Measurements from ENCODE around the gene USP47.

The USP47 gene

DNA sequence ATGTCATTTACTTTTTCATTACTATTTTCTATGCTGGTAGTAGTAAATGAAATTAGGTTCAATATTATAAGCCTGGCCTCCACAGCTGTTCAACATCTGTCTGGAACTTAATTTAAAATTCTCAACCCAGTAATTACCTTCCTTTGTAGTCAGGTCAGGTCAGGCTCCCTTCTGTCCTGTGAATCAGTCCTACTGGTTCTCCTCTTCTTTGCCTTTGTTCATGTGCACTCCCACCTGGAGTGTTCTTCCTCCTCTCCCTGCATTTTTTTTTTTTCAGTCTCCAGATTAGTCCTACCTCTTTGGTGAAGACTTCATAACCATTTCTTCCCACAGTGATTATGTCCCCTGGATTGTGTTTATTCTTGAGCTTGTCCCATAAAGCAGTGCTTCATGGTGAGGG is 98.8 kb downstream of the USP47 start:
- no peak for DNase-seq (ENCODE audit: low read depth in 2 of 2)

GRCh38 chr11:11942668-11943067 is 100.9 kb downstream of the USP47 start:
- DNase-seq (ENCODE audit: low read depth in 2 of 2) = no peak

DNA sequence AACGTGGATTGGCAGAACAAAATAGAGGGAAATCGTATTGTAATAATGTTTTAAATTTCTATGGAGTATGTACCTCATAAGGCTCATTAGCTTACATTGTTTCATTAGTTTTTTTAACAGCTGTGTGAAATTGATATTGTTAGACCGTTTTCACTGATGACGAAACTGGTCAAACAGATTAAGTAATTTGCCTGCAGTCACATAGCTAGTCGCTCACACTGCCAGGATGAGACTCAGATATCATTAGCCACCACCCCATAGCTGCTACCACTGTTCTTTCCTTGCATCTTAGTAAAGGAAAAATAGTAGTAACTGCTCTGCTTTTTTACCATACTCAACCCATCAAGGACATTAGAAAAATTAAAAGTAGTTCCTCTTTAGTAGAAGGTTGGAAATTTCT is 102.7 kb downstream of the USP47 start:
- no peak for DNase-seq (ENCODE audit: low read depth in 2 of 2)

DNA sequence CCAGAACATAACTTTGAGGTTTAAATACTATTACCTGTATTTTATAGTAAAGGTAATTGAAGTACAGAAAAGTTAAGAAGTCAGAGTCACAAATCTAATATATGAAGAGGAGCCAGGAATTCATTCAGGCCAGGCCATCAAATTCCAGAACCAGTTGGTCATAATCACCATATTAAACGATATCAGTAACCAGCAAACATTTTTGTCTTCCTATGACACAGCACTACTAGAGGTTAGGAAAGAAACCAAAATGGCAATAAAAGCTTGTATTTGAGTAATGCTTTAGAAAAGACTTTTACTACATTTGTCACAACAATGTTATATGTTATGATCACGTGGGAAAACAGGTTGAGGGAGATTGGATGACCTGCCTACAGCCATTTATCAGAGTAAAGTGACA is 104.4 kb downstream of the USP47 start:
- DNase-seq (ENCODE audit: low read depth in 2 of 2) = no peak

DNA sequence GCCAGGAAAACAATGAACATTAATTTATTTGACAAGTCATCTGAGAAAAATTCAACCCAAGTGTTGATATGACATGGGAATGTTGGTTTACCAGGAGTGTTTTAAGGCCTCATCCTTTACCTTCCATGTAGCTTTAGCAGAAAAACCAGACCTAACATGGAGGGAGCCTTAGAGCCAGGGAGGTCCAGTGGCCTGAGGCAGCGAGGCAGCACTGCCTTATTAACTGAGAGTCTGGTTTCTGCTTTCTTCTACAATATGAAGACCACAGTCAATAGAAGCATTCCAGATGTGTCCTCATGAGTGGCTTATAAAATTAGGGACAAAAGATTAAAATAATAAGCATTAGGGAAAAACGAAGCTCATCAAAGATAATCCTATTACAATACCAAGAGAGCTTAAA is 105.1 kb downstream of the USP47 start:
- DNase-seq (ENCODE audit: low read depth in 2 of 2) = no peak

- no peak for DNase-seq (ENCODE audit: low read depth in 2 of 2)
These were observed 106.1 kb downstream of the USP47 start for GRCh38 chr11:11947825-11948224.

- no peak for DNase-seq (ENCODE audit: low read depth in 2 of 2)
These were observed 106.6 kb downstream of the USP47 start for GRCh38 chr11:11948242-11948947.

DNA sequence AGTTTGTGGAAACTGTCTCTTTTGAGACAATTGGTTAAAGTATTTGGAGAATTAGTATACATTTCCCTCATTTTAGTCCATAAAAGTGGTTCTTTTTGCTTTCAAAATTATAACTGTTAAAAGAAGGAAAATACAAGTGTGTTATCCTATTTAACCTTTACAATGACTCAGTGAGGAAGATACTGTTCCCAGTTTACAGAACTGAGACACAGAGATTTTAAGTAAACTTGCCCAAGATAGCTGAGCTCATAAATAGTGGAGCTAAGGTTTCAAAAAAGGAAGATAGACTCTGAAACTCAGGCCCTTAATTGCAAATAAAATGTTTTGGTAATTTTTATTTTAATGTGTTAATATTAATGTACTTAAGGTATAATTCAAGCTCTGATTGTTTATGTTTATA is 107.7 kb downstream of the USP47 start:
- no peak for DNase-seq (ENCODE audit: low read depth in 2 of 2)

- DNase-seq (ENCODE audit: low read depth in 2 of 2) = no peak
These were observed 110.3 kb downstream of the USP47 start for GRCh38 chr11:11952036-11952435.

DNA sequence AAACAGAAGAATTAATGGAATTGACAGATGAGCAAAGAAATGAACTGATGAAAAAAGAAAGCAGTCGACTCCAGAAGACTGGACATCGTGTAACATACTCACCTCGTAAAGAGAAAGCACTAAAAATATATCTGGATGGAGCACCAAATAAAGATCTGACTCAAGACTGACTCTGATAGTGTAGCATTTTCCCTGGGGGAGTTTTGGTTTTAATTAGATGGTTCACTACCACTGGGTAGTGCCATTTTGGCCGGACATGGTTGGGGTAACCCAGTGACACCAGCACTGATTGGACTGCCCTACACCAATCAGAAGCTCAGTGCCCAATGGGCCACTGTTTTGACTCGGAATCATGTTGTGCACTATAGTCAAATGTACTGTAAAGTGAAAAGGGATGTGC is 114.2 kb downstream of the USP47 start:
- no peak for DNase-seq (ENCODE audit: low read depth in 2 of 2)

DNA sequence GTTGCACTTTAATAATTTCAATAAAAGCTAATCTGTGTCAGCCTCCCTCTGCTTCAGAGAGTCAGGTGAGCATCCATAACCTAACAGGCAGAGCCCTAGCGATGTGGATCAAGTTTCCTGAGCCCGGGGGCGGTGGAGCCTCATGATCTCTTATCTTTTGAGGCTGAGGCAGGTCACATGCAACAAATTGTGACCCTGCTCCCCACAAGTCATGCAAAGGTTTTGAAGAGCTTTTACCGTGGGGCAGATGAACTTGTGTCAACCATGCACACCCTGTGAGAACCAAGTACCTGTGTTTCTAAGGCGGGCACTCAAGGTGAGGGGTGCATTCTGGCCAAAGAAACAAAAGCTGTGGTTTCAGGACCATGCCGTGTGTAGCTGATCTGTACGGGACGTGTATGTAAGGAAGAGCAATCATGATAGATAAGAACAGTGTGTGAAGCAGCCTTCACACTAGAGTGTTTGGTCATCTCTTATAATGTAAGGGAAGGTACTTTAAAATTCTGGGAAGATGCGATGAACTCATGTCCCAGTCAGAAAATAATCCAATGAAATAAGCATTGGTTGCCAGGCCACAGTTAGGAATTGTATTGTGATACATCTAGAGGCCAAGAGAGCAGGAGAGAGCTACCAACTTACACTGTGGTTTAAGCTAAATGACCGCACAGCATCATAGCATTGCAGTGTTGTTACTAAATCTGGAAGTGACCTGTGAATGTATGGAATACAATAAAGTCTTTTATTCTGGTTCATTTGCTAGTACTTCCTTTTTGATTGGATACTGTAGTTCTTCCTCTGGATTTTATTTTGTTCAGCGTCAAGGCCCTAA is 116.8 kb downstream of the USP47 start:
- DNase-seq (ENCODE audit: low read depth in 2 of 2) = no peak

GRCh38 chr11:11959601-11960000 is 117.8 kb downstream of the USP47 start:
- DNase-seq (ENCODE audit: low read depth in 2 of 2) = no peak

- no peak for DNase-seq (ENCODE audit: low read depth in 2 of 2)
These were observed 118.9 kb downstream of the USP47 start for GRCh38 chr11:11960687-11961086.

- DNase-seq (ENCODE audit: low read depth in 2 of 2) = no peak
These were observed 119.7 kb downstream of the USP47 start for GRCh38 chr11:11961399-11962028.

- DNase-seq (ENCODE audit: low read depth in 2 of 2) = no peak
These were observed 121.3 kb downstream of the USP47 start for GRCh38 chr11:11963067-11963466.

DNA sequence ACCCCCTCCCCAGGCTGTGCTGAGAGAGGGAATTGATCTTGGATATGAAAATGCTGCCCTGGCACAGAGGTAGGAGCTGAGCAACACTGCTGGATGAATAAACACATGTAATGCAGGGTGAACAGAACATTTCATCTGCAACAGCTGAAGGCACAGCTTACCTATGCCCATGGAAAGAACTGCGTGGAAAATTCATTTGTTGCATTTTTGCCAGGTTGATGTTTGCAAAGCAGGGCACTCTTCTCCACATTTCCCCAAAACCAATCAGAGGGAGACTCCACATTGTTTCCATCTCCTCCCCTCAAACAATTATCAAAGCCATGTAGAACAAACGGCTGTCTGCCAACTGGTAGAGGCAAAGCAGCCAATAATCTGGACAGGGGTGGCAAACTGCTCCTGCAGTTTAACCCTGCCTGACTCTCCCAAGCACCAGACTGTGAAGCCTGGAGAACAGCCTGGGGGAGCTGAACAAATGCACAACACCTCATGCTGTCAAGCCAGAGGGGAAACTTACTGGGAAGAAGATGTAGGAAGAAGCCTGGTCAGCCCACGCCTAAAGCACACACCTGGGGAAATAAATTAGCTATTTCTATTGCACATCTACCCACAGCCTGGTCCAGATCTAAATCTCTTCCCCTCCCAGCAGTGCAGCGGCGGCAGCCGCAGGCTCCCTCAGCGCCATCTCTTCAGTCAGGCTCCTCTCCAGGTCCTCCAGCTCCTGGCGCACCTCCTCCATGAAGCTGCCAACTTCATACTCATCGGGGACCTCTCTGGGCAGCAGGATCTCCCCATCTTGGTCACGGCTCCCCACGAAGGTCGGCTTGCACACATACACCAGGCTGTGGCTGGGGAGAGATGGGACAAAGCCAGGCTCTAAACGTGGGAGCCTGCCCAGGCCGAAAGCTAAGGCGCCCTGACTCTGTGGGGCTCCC is 122.3 kb downstream of the USP47 start:
- no peak for DNase-seq (ENCODE audit: low read depth in 2 of 2)

DNA sequence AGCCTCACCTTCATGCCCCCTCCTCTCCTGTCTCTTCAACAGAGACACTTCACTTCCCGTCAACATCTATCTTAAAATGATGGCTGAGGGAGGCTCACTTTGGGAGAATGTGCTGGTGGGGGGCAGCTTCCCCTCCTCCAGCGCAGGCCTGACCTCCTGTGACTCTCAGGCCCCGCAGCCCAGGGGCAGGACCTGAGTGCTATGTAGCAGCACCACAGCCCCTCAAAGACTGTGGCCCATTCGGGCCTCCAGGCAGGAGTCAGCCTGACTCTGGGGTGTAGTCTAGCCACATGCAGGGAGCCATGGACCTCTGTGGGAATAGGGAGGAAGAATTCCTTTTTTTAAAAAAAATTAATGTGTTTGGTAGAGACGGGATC is 123.0 kb downstream of the USP47 start:
- no peak for DNase-seq (ENCODE audit: low read depth in 2 of 2)

- DNase-seq (ENCODE audit: low read depth in 2 of 2) = no peak
These were observed 123.4 kb downstream of the USP47 start for GRCh38 chr11:11965192-11965591.

DNA sequence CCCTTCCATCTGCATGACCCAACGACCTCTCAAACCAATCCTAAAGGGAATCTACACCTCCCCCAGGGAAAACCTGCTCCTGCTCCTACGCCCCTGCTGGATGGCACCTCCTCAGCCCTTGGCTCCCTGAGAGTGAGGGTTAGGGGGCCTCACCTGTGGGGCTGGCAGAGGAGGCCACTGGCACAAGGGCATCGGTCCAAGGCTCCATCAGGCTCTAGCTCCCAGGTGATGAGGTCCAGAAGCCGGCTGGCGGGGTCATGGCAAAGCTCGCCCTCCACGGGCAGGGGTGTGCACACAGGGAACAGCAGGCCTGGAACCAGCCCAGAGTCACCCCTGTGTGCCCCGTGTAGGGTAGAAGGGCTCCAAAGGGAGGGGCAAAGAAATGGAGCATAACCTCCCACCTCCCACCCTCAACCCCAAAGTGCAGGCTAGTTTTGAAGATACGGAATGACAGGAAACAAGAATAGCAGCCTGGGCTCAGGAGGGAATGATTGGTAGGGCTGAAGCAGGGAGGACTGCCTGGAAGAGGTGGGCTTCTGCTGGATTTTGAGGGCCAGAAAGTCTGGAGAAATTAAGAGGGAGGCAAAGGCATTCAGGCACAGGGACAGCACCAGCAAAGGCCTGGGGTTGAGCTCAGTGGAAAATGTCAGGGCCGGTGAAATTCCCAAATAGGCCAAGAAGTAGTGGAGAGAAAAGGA is 124.0 kb downstream of the USP47 start:
- no peak for DNase-seq (ENCODE audit: low read depth in 2 of 2)

GRCh38 chr11:11966354-11966741 is 124.6 kb downstream of the USP47 start:
- no peak for DNase-seq (ENCODE audit: low read depth in 2 of 2)

Data from stimulated activated CD4-positive, alpha-beta T cell treated with anti-CD3 and anti-CD28 coated beads, Interleukin-1b, Interleukin-23, amount 100 ng/mL, for 1 hour (primary cell).